H1 (cell line): ENCODE results near the gene TAF4. TPM values are rescaled to one million over a fixed set of nuclear protein-coding genes. Genes with fewer than 3 reads are reported as not detected.

ENCODE experiments used
- CTCF ChIA-PET: fragments of 300-600 bp; sonication (Branson Sonifier 250); formaldehyde crosslinking; loops from one replicate; lab custom pipeline; 2021; ENCODE audit not compliant: partially characterized antibody; lab: Charles Lee
- POLR2A ChIA-PET: fragments of 300-600 bp; sonication (Branson Sonifier 250); formaldehyde crosslinking; loops from one replicate; lab custom pipeline; 2021; ENCODE audit warnings: inconsistent platforms; ENCODE audit not compliant: partially characterized antibody; lab: Charles Lee
- DNase-seq, 2 experiments: peaks; one replicate each; pipeline versions ENCODE4 v3.0.0 to v3.0.0-alpha.2; 2010 to 2022; ENCODE audit warnings: low spot score in 2 of 2, low read depth in 1 of 2, mixed read lengths in 1 of 2
- FAIRE-seq: peaks from 2 replicates; lab custom pipeline; 2011; peaks lifted over from hg19 to GRCh38; lab: Jason Lieb, UNC
- H2AFZ ChIP-seq: 2 replicates; pipeline ENCODE4 v1.8.1; 2012; ENCODE audit warnings: low read length, inconsistent platforms
- H2AK5ac ChIP-seq: 2 replicates; pipeline ENCODE4 v1.6.1; 2013; ENCODE audit warnings: low read depth, low read length
- H2BK120ac ChIP-seq: replicated peaks from 2 replicates; pipeline ENCODE3; 2013; ENCODE audit warnings: low read depth, low read length, inconsistent platforms
- H2BK12ac ChIP-seq: 2 replicates; pipeline ENCODE4 v1.6.1; 2013; ENCODE audit warnings: low read depth, low read length
- H2BK15ac ChIP-seq: 2 replicates; pipeline ENCODE4 v1.6.1; 2013; ENCODE audit warnings: low read length
- H2BK20ac ChIP-seq: 2 replicates; pipeline ENCODE4 v1.6.1; 2013; ENCODE audit warnings: low read length
- H2BK5ac ChIP-seq: 2 replicates; pipeline ENCODE4 v1.6.1; 2013; ENCODE audit warnings: low read depth, low read length
- H3K14ac ChIP-seq: 2 replicates; pipeline ENCODE4 v1.6.1; 2013; ENCODE audit warnings: inconsistent platforms; ENCODE audit not compliant: insufficient read length
- H3K18ac ChIP-seq: 2 replicates; pipeline ENCODE4 v1.6.1; 2013; ENCODE audit warnings: low read length; ENCODE audit errors: extremely low read depth
- H3K23ac ChIP-seq: 2 replicates; pipeline ENCODE4 v1.6.1; 2013; ENCODE audit warnings: inconsistent platforms; ENCODE audit not compliant: insufficient read length
- H3K23me2 ChIP-seq: 2 replicates; pipeline ENCODE4 v1.6.1; 2013; ENCODE audit warnings: low read depth, low read length
- H3K27ac ChIP-seq: 2 replicates; pipeline ENCODE4 v1.6.1; 2011; ENCODE audit warnings: low read depth, low read length, inconsistent platforms
- H3K27me3 ChIP-seq, 4 experiments: replicated peaks in 1 of 4; 1 replicate in 1 of 4; 2 replicates in 3 of 4; pipeline versions ENCODE4 v1.6.1 to v1.8.1; 2011 to 2013; ENCODE audit warnings: low read length in 3 of 4, mild to moderate bottlenecking in 3 of 4, inconsistent platforms in 2 of 4, mixed read lengths in 2 of 4, moderate library complexity in 1 of 4; ENCODE audit not compliant: control insufficient read depth in 3 of 4, insufficient read depth in 3 of 4; ENCODE audit errors: extremely low read depth in 1 of 4
- H3K36me3 ChIP-seq, 4 experiments: 2 replicates each; pipeline versions ENCODE4 v1.6.1 to v1.8.1; 2011 to 2013; ENCODE audit warnings: mild to moderate bottlenecking in 4 of 4, low read length in 3 of 4, moderate library complexity in 2 of 4, control low read depth in 1 of 4, inconsistent platforms in 1 of 4; ENCODE audit not compliant: insufficient read depth in 4 of 4, control insufficient read depth in 2 of 4
- H3K4ac ChIP-seq: replicated peaks from 2 replicates; pipeline ENCODE3; 2013; ENCODE audit warnings: low read length, low read depth, mixed read lengths, inconsistent platforms; ENCODE audit not compliant: insufficient read length
- H3K4me1 ChIP-seq, 4 experiments: replicated peaks in 1 of 4; 1 replicate in 1 of 4; 2 replicates in 3 of 4; pipeline versions ENCODE4 v1.6.1 to v1.8.1; 2011 to 2013; ENCODE audit warnings: low read length in 3 of 4, inconsistent platforms in 2 of 4, mixed read lengths in 1 of 4; ENCODE audit not compliant: insufficient read depth in 4 of 4, control insufficient read depth in 3 of 4
- H3K4me2 ChIP-seq, 2 experiments: 2 replicates each; pipeline versions ENCODE4 v1.6.1 to v1.8.1; 2011 to 2013; ENCODE audit warnings: low read depth in 2 of 2, low read length in 2 of 2, control low read depth in 1 of 2, inconsistent platforms in 1 of 2, mild to moderate bottlenecking in 1 of 2; ENCODE audit not compliant: insufficient read depth in 1 of 2
- H3K4me3 ChIP-seq, 4 experiments: fragments of 200-600, 300-600 bp in 1 of 4; sonication (generic), shearing (Covaris generic), sonication (Bioruptor Twin) in 1 of 4; 2 replicates each; pipeline versions ENCODE4 v1.5.1 to v1.8.1; 2011 to 2016; ENCODE audit warnings: low read length in 4 of 4, low read depth in 3 of 4, control low read depth in 2 of 4, inconsistent platforms in 2 of 4, mild to moderate bottlenecking in 2 of 4, mixed read lengths in 1 of 4, moderate library complexity in 1 of 4; ENCODE audit not compliant: insufficient read depth in 2 of 4; ENCODE audit errors: extremely low read depth in 1 of 4
- H3K56ac ChIP-seq: replicated peaks from 2 replicates; pipeline ENCODE3; 2013; ENCODE audit warnings: low read depth, mild to moderate bottlenecking, mixed read lengths, low read length, inconsistent platforms; ENCODE audit not compliant: insufficient read length
- H3K79me1 ChIP-seq: 2 replicates; pipeline ENCODE4 v1.6.1; 2013; ENCODE audit warnings: low read depth, low read length, control low read depth
- H3K79me2 ChIP-seq, 2 experiments: 2 replicates each; pipeline versions ENCODE4 v1.6.1 to v1.8.1; 2012 to 2013; ENCODE audit warnings: low read length in 2 of 2, mild to moderate bottlenecking in 2 of 2, inconsistent platforms in 1 of 2; ENCODE audit not compliant: insufficient read depth in 2 of 2, control insufficient read depth in 1 of 2
- H3K9ac ChIP-seq, 4 experiments: replicated peaks in 1 of 4; 1 replicate in 1 of 4; 2 replicates in 3 of 4; pipeline versions ENCODE4 v1.6.1 to v1.8.1; 2011 to 2013; ENCODE audit warnings: low read depth in 3 of 4, low read length in 3 of 4, control low read depth in 2 of 4, mild to moderate bottlenecking in 2 of 4, moderate library complexity in 2 of 4, inconsistent platforms in 1 of 4; ENCODE audit errors: extremely low read depth in 1 of 4
- H3K9me3 ChIP-seq, 2 experiments: 2 replicates each; pipeline versions ENCODE4 v1.6.1 to v1.8.1; 2012 to 2013; ENCODE audit warnings: mild to moderate bottlenecking in 2 of 2, moderate library complexity in 2 of 2, control low read depth in 1 of 2, inconsistent platforms in 1 of 2, low read depth in 1 of 2, low read length in 1 of 2, mixed read lengths in 1 of 2; ENCODE audit not compliant: insufficient read depth in 2 of 2
- H4K20me1 ChIP-seq, 2 experiments: replicated peaks in 1 of 2; 2 replicates each; pipeline versions ENCODE3 to v1.8.1; 2011 to 2013; ENCODE audit warnings: inconsistent platforms in 2 of 2, low read length in 2 of 2, mild to moderate bottlenecking in 1 of 2; ENCODE audit not compliant: insufficient read depth in 2 of 2, control insufficient read depth in 1 of 2
- H4K5ac ChIP-seq: 2 replicates; pipeline ENCODE4 v1.6.1; 2013; ENCODE audit warnings: low read length, low read depth, mixed read lengths, inconsistent platforms; ENCODE audit not compliant: insufficient read length
- H4K8ac ChIP-seq: 2 replicates; pipeline ENCODE4 v1.8.0; 2013; ENCODE audit warnings: mild to moderate bottlenecking, moderate library complexity, low read length, inconsistent platforms; ENCODE audit not compliant: insufficient read depth; ENCODE audit errors: extremely low read depth
- H4K91ac ChIP-seq: replicated peaks from 2 replicates; pipeline ENCODE3; 2013; ENCODE audit warnings: low read length, mixed read lengths, inconsistent platforms; ENCODE audit not compliant: insufficient read length
- EP300 ChIP-seq, 2 experiments: IDR thresholded peaks; 1 replicate in 1 of 2; 2 replicates in 1 of 2; pipeline ENCODE4 v1.6.1; 2011 to 2012; ENCODE audit warnings: low read depth in 2 of 2, low read length in 2 of 2, mild to moderate bottlenecking in 2 of 2, borderline replicate concordance in 1 of 2, inconsistent platforms in 1 of 2, moderate library complexity in 1 of 2
- EZH2 ChIP-seq: fragments of 200-600 bp; sonication (generic); IDR thresholded peaks from 2 replicates; pipeline ENCODE4 v1.7.1; 2012; ENCODE audit warnings: low read depth, mild to moderate bottlenecking, moderate library complexity, low read length, inconsistent platforms; ENCODE audit not compliant: severe bottlenecking
- NANOG ChIP-seq: IDR thresholded peaks from 2 replicates; pipeline ENCODE4 v1.6.1; 2011; ENCODE audit warnings: low read length, low read depth, mild to moderate bottlenecking, inconsistent platforms; ENCODE audit not compliant: insufficient read depth, poor library complexity, severe bottlenecking
- POLR2AphosphoS5 ChIP-seq: IDR thresholded peaks from 2 replicates; pipeline ENCODE4 v1.6.1; 2011; ENCODE audit warnings: low read depth, low read length
- WGBS, 2 experiments: shearing (Covaris generic) in 1 of 2; methylation state at CpG; one replicate each; pipeline versions ENCODE4 v1.1.6 to v1.1.7; 2013 to 2015; ENCODE audit warnings: low lambda C conversion rate in 2 of 2, mixed read lengths in 2 of 2, inconsistent platforms in 1 of 2, low coverage in 1 of 2, missing lambda C conversion rate in 1 of 2; ENCODE audit not compliant: insufficient replicate concordance in 2 of 2, insufficient coverage in 1 of 2, insufficient read length in 1 of 2; ENCODE audit errors: extremely low coverage in 1 of 2, missing lambda C conversion rate in 1 of 2; 5-methylcytosine and 5-hydroxymethylcytosine counted together
- polyA plus RNA-seq, 7 experiments: library from polyadenylated mRNA; depleted of rRNA in 3 of 7; stranded (reverse) in 5 of 7; unstranded in 2 of 7; fragments of >200 nt in 5 of 7; fragments of 200-250 nt in 2 of 7; gene quantifications; 1 replicate in 5 of 7; 2 replicates in 1 of 7; 4 replicates in 1 of 7; pipeline versions ENCODE4 v1.2.1 to v1.2.3, GENCODE V29; 2011 to 2013; ENCODE audit warnings: missing spikeins in 2 of 7, mixed read lengths in 2 of 7
- total RNA-seq: library from RNA; stranded (reverse); fragmentation: NEBNext Ultra II Directional; extraction: Animal tissue kit (Norgen Biotek cat#: 25700); gene quantifications from 2 replicates; pipeline ENCODE4 v1.2.1, GENCODE V29; 2021

TAF4 gene
- total and polyA plus RNA-seq, 2 of the 8 experiments (the other 6 are each of a cell fraction or from before 2014, with no cell fraction given), result 16.0 to 30.1 TPM

DNA sequence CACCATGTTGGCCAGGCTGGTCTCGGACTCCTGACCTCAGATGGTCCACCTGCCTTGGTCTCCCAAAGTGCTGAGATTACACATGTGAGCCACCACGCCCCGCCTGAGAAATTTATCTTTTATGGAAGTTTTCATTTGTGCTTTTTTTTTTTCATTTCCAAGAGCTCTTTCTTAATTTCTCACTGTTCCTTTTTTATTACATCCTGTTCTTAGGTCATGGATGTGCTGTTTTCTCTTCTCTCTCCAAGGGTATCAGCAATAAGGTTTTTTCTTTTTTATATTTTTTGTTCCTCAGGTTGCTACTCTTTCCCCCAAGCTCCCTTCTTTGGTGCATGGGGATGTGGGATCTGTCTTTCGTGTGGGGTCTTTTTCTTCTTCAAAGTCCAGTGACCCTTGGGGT, 35.4 kb upstream of the TAF4 start:
- POLR2A ChIA-PET, result interaction anchor here (4.4 kb wide), 1 partner anchor 33 kb away, joined by 30 read pairs; no protein-coding TSS in a partner anchor
- Histone ChIP-seq H3K14ac (no peak overlapping the region), H3K9ac (no peak overlapping the region), H3K27ac (no peak overlapping the region), H3K18ac (no peak overlapping the region), H4K20me1 (no peaks in the 10 kb centered on the region), H2BK5ac (no peak overlapping the region), H3K9me3 (peaks cover under 1 to 5% of the 10 kb centered on the region in 2 experiments; a peak in 2 of 4 replicates), H3K4ac (no peak overlapping the region), H4K5ac (no peak overlapping the region), H2AK5ac (no peak overlapping the region), H2BK12ac (no peak overlapping the region), H4K8ac (no peak overlapping the region), H3K79me1 (no peaks in the 10 kb centered on the region), H3K56ac (no peak overlapping the region), H2BK15ac (no peak overlapping the region), H2BK20ac (no peak overlapping the region), H3K4me3 (no peak overlapping the region), H3K23ac (no peak overlapping the region), H3K27me3 (peaks cover 0 to 3% (median under 1%) of the 10 kb centered on the region in 4 experiments; a peak in 2 of 7 replicates), H3K23me2 (peaks cover 4% of the 10 kb centered on the region; the same call in 1 of the 2 replicates), H3K36me3 (no peaks in the 10 kb centered on the region), H3K4me2 (no peak overlapping the region), H2BK120ac (no peak overlapping the region), H4K91ac (no peak overlapping the region), H3K4me1 (no peaks in the 10 kb centered on the region; a peak in 1 of 7 replicates), H2AFZ (no peak overlapping the region), H3K79me2 (no peaks in the 10 kb centered on the region)
- TF ChIP-seq POLR2AphosphoS5, result no peak
- no peak for TF ChIP-seq EZH2
- TF ChIP-seq EP300 (IDR thresholded peaks at IDR 0.05; ENCODE audit: borderline replicate concordance in 1 of 2, low read depth in 2 of 2, low read length in 2 of 2), result no peak
- no peak for TF ChIP-seq NANOG
- FAIRE-seq (no peak), DNase-seq (no peak)
- 94% methylated on average over 4 of the region's 4 CpGs; no CpG with 5 or more reads in 1 of the 2 experiments for WGBS, 2 experiments
- CTCF ChIA-PET, result interaction anchor here (1.2 kb wide), 2 partner anchors 11 to 14 kb away, joined by 3 read pairs; no protein-coding TSS in a partner anchor
